DMS53 (cell line): ENCODE measurements around the gene PTPA.
A peak's percentile ranks its signal among the peaks of the same experiment; 100 is the strongest.

Source experiments
- DNase-seq: peaks from one replicate; lab custom pipeline; 2025; lab: John Stamatoyannopoulos, UW

Gene PTPA

GRCh38 chr9:129110740-129111527, at the start of gene PTPA, which contains the start of gene CRAT:
Gene PTPA (plus strand): TSS chr9:129111415. CDS start chr9:129111601, 186 bp downstream.
Gene CRAT (minus strand): TSS chr9:129110793. CDS start chr9:129110509, 284 bp downstream.
- peak; percentile 97 for DNase-seq

- no peak for DNase-seq
Measured at GRCh38 chr9:129063061-129063460, 48.2 kb upstream of the PTPA start.

- DNase-seq = no peak
Measured at GRCh38 chr9:129064499-129064908, 46.7 kb upstream of the PTPA start.

GRCh38 chr9:129068110-129068509, 43.1 kb upstream of the PTPA start:
- no peak for DNase-seq

GRCh38 chr9:129068990-129069861, 42.0 kb upstream of the PTPA start:
- DNase-seq = no peak

- no peak for DNase-seq
Measured at GRCh38 chr9:129069862-129070641, 41.2 kb upstream of the PTPA start.

GRCh38 chr9:129070696-129071525, 40.3 kb upstream of the PTPA start:
- no peak for DNase-seq

- DNase-seq = no peak
Measured at GRCh38 chr9:129071526-129072126, 39.6 kb upstream of the PTPA start.

GRCh38 chr9:129072171-129072570, 39.0 kb upstream of the PTPA start:
- no peak for DNase-seq

- no peak for DNase-seq
Measured at GRCh38 chr9:129073404-129073803, 37.8 kb upstream of the PTPA start.

GRCh38 chr9:129074106-129074505, 37.1 kb upstream of the PTPA start:
- DNase-seq = no peak

- no peak for DNase-seq
Measured at GRCh38 chr9:129075996-129076639, 35.1 kb upstream of the PTPA start.

GRCh38 chr9:129076640-129077037, 34.6 kb upstream of the PTPA start:
- DNase-seq = no peak

GRCh38 chr9:129077236-129077635, 34.0 kb upstream of the PTPA start:
- DNase-seq = no peak

- DNase-seq = no peak
Measured at GRCh38 chr9:129078691-129079503, 32.3 kb upstream of the PTPA start.

GRCh38 chr9:129079829-129080228, 31.4 kb upstream of the PTPA start:
- no peak for DNase-seq

- DNase-seq = no peak
Measured at GRCh38 chr9:129080298-129080600, 31.0 kb upstream of the PTPA start.

- DNase-seq = peak; percentile 100
Measured at GRCh38 chr9:129080601-129081387, 30.4 kb upstream of the PTPA start, which contains the start of gene DOLPP1. Gene DOLPP1 (plus strand): TSS chr9:129081111. CDS start chr9:129081132, 21 bp downstream.
